DND-41 (cell line): ENCODE data around the gene SCAND1.

Experiments
- CTCF ChIP-seq: IDR thresholded peaks from 2 replicates; pipeline ENCODE4 v1.5.1; 2012; ENCODE audit warnings: borderline replicate concordance, low read length, moderate library complexity, mild to moderate bottlenecking; ENCODE audit not compliant: poor library complexity, severe bottlenecking; ENCODE audit errors: extremely low read depth
- EZH2 ChIP-seq: IDR thresholded peaks from 3 replicates; pipeline ENCODE4 v1.6.1; 2012; ENCODE audit warnings: borderline replicate concordance, low read depth, mild to moderate bottlenecking, moderate library complexity, low read length, inconsistent platforms; ENCODE audit not compliant: severe bottlenecking

DNA sequence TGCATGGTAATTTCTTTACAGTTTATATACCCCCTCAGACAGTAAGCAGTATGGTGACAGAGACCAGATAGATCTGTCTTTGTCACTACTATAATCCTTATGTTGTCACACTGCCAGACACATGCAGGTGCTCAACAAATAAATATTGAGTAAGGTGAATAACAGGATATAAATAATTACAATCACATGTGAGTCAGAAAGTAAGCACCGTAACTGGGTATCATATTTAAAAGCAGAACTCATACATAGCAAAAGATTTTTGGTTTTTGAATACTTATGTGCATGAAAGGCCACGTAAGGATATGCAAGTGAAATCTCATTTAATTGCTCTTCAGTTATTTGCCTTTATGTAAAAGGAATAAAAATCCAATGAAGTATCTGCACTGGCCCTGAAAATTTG lies 31.5 kb upstream of the SCAND1 start:
- TF ChIP-seq CTCF (no peak), EZH2 (no peak)
